K562 (cell line): ENCODE results near the gene P4HTM. TPM values are rescaled to one million over a fixed set of nuclear protein-coding genes. Genes with fewer than 3 reads are reported as not detected.

ENCODE experiments used
- BRCA1 ChIP-seq, 2 experiments: fragments of 450-650 bp in 1 of 2; sonication (generic) in 1 of 2; formaldehyde crosslinking in 1 of 2; IDR thresholded peaks; 2 replicates each; pipeline versions ENCODE4 v1.5.0 to v1.6.1; 2017 to 2020; ENCODE audit warnings: mild to moderate bottlenecking in 1 of 2, missing genetic modification reagents in 1 of 2
- BRD9 ChIP-seq: fragments of 450-650 bp; IDR thresholded peaks from 2 replicates; pipeline ENCODE4 v1.6.1; 2018; ENCODE audit warnings: low read depth; ENCODE audit not compliant: partially characterized antibody
- DNMT1 ChIP-seq: fragments of 450-650 bp; IDR thresholded peaks from 2 replicates; pipeline ENCODE4 v1.6.1; 2016; ENCODE audit warnings: antibody characterized with exemption, mild to moderate bottlenecking
- E2F3 ChIP-seq: fragments of 250-450 bp; sonication (Bioruptor Pico); IDR thresholded peaks from 2 replicates; pipeline ENCODE4 v1.4.0; 2020; ENCODE audit warnings: mild to moderate bottlenecking
- FOXK1 ChIP-seq: sonication (generic); formaldehyde crosslinking; IDR thresholded peaks from 2 replicates; pipeline ENCODE4 v1.8.0; 2022; ENCODE audit warnings: missing genetic modification reagents, mild to moderate bottlenecking, borderline replicate concordance
- HMG20B ChIP-seq: fragments of 250-450 bp; sonication (Bioruptor Pico); IDR thresholded peaks from 2 replicates; pipeline ENCODE4 v1.5.0; 2021; ENCODE audit warnings: mild to moderate bottlenecking
- HNRNPL ChIP-seq: fragments of 200-400 bp; formaldehyde crosslinking; IDR thresholded peaks from 2 replicates; pipeline ENCODE4 v1.6.1; 2017; ENCODE audit warnings: low read depth, mild to moderate bottlenecking, low read length
- ILK ChIP-seq: fragments of 450-650 bp; IDR thresholded peaks from 2 replicates; pipeline ENCODE4 v1.6.1; 2016; ENCODE audit warnings: missing genetic modification characterization, low read depth, mild to moderate bottlenecking, missing compliant biosample characterization, moderate library complexity, borderline replicate concordance
- JUNB ChIP-seq: fragments of 450-650 bp; formaldehyde crosslinking; conservative IDR thresholded peaks from 2 replicates; pipeline ENCODE4 v1.4.0; 2020; ENCODE audit warnings: mild to moderate bottlenecking
- NR2C2 ChIP-seq, 2 experiments: fragments of 200-800 bp in 1 of 2; sonication (Bioruptor generic) in 1 of 2; sonication (generic) in 1 of 2; formaldehyde crosslinking in 1 of 2; IDR thresholded peaks; 2 replicates each; pipeline versions ENCODE4 v1.6.1 to v1.8.0; 2016 to 2022; ENCODE audit warnings: mild to moderate bottlenecking in 1 of 2, missing compliant biosample characterization in 1 of 2, missing genetic modification characterization in 1 of 2, missing genetic modification reagents in 1 of 2
- POLR2A ChIP-seq: fragments of 450-650 bp; conservative IDR thresholded peaks from 2 replicates; pipeline ENCODE4 v1.6.1; 2016
- POU5F1 ChIP-seq: fragments of 150-350 bp; IDR thresholded peaks from 2 replicates; pipeline ENCODE4 v1.6.1; 2014; ENCODE audit warnings: borderline replicate concordance, low read length, low read depth, mild to moderate bottlenecking; ENCODE audit not compliant: partially characterized antibody
- TEAD4 ChIP-seq, 2 experiments: sonication (generic) in 1 of 2; formaldehyde crosslinking in 1 of 2; IDR thresholded peaks; 2 replicates each; pipeline versions ENCODE4 v1.6.1 to v1.8.0; 2012 to 2022; ENCODE audit warnings: borderline replicate concordance in 1 of 2, inconsistent platforms in 1 of 2, low read length in 1 of 2, mild to moderate bottlenecking in 1 of 2, missing genetic modification reagents in 1 of 2
- TGIF2 ChIP-seq: sonication (generic); formaldehyde crosslinking; IDR thresholded peaks from 2 replicates; pipeline ENCODE4 v1.8.1; 2022; ENCODE audit warnings: mild to moderate bottlenecking, missing genetic modification reagents, moderate library complexity
- ZNF707 ChIP-seq: fragments of 250-450 bp; sonication (Bioruptor Pico); conservative IDR thresholded peaks from 2 replicates; pipeline ENCODE4 v1.8.0; 2022; ENCODE audit warnings: inconsistent platforms, mild to moderate bottlenecking, moderate library complexity
- polyA plus RNA-seq, 8 experiments: library from polyadenylated mRNA; depleted of rRNA in 4 of 8; stranded (reverse) in 5 of 8; unstranded in 3 of 8; fragments of >200 nt; fragmentation: Nextera tagmentation in 2 of 8; fragmentation: Illumina TruSeq in 1 of 8; extraction: Ambion mirVana in 2 of 8; extraction: Trizol in 1 of 8; gene quantifications; 2 replicates each; pipeline versions ENCODE4 v1.2.1 to v1.2.3, GENCODE V29; 2011 to 2014; ENCODE audit warnings: inconsistent platforms in 1 of 8, missing spikeins in 1 of 8
- total RNA-seq, 7 experiments: library from RNA; depleted of rRNA in 6 of 7; stranded (reverse); fragments of >200 nt in 6 of 7; fragmentation: Illumina TruSeq in 2 of 7; extraction: Trizol in 2 of 7; gene quantifications; 2 replicates each; pipeline versions ENCODE4 v1.2.1 to v1.2.3, GENCODE V29; 2011 to 2021; ENCODE audit warnings: low replicate concordance in 1 of 7
- TF ChIP-seq, protein P1 (sequence below): fragments of 200-800 bp; sonication (Bioruptor generic); IDR thresholded peaks from 2 replicates; pipeline ENCODE4 v1.6.1; 2016; ENCODE audit warnings: missing genetic modification characterization, missing compliant biosample characterization
- TF ChIP-seq, protein P2 (sequence below): sonication (generic); formaldehyde crosslinking; IDR thresholded peaks from 2 replicates; pipeline ENCODE4 v1.8.1; 2023; ENCODE audit warnings: mild to moderate bottlenecking, missing genetic modification reagents
- TF ChIP-seq, protein P3 (sequence below): sonication (generic); formaldehyde crosslinking; IDR thresholded peaks from 2 replicates; pipeline ENCODE4 v1.8.0; 2022; ENCODE audit warnings: missing genetic modification reagents, mild to moderate bottlenecking, moderate library complexity, borderline replicate concordance

P4HTM gene
- total and polyA plus RNA-seq, 9 of the 15 experiments (the other 6 are each of a cell fraction or from before 2014, with no cell fraction given): 0.09 to 0.66 (median 0.25) TPM; not detected in 2

DNA sequence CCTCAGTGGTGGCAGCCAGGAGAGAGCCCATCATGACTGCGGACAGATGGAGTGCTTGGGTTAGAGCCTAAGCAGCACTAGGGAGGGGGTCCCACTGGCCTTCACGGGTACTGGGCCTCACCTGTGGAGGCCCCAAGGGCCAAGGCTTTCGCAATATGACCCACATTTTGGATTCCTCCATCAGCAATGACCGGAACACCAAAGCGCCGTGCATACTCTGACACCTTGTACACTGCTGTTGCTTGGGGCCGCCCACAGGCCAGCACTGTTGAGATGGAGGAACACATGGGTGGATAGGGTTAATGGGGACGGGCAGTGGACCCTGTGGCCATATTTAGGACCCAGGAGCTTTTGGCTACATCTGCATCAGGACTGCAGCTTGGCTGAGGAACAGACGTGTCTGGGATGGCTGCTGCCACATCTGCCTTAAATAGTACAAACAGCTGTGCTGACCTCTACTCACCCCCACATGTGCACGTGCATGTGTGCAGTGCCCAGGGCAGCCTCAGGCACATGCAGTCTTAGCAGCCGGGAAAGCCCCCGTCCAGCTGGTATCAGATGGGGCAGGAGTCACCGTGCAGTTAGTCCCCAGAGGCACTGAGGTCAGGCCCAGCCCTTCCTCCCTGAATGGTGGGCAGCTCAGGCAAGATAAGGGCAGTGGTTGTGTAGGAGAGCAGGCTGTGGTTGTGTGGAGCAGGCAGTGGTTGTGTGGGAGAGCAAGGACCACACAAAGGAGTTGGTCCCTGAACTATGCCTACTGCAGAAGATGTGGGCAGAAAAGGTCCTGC, 35.2 kb downstream of the P4HTM start (continued):
- TF ChIP-seq, protein P1, sequence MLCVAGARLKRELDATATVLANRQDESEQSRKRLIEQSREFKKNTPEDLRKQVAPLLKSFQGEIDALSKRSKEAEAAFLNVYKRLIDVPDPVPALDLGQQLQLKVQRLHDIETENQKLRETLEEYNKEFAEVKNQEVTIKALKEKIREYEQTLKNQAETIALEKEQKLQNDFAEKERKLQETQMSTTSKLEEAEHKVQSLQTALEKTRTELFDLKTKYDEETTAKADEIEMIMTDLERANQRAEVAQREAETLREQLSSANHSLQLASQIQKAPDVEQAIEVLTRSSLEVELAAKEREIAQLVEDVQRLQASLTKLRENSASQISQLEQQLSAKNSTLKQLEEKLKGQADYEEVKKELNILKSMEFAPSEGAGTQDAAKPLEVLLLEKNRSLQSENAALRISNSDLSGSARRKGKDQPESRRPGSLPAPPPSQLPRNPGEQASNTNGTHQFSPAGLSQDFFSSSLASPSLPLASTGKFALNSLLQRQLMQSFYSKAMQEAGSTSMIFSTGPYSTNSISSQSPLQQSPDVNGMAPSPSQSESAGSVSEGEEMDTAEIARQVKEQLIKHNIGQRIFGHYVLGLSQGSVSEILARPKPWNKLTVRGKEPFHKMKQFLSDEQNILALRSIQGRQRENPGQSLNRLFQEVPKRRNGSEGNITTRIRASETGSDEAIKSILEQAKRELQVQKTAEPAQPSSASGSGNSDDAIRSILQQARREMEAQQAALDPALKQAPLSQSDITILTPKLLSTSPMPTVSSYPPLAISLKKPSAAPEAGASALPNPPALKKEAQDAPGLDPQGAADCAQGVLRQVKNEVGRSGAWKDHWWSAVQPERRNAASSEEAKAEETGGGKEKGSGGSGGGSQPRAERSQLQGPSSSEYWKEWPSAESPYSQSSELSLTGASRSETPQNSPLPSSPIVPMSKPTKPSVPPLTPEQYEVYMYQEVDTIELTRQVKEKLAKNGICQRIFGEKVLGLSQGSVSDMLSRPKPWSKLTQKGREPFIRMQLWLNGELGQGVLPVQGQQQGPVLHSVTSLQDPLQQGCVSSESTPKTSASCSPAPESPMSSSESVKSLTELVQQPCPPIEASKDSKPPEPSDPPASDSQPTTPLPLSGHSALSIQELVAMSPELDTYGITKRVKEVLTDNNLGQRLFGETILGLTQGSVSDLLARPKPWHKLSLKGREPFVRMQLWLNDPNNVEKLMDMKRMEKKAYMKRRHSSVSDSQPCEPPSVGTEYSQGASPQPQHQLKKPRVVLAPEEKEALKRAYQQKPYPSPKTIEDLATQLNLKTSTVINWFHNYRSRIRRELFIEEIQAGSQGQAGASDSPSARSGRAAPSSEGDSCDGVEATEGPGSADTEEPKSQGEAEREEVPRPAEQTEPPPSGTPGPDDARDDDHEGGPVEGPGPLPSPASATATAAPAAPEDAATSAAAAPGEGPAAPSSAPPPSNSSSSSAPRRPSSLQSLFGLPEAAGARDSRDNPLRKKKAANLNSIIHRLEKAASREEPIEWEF (CRISPR knock-in tag): no peak
- no peak for TF ChIP-seq E2F3 (CRISPR knock-in tag)
- TF ChIP-seq FOXK1 (CRISPR knock-in tag): no peak
- TF ChIP-seq NR2C2 (CRISPR knock-in tag; IDR thresholded peaks at IDR 0.05): no peak
- TF ChIP-seq NR2C2 (tag; IDR thresholded peaks at IDR 0.05): no peak
- no peak for TF ChIP-seq HMG20B (CRISPR knock-in tag)
- TF ChIP-seq TEAD4 (IDR thresholded peaks at IDR 0.05; ENCODE audit: low read length): peak; percentile 33; the same call in 1 of the 2 replicates
- no peak for TF ChIP-seq TEAD4 (CRISPR knock-in tag; IDR thresholded peaks at IDR 0.05; ENCODE audit: borderline replicate concordance)
- peak; percentile 69 for TF ChIP-seq POLR2A
- no peak for TF ChIP-seq POU5F1
- no peak for TF ChIP-seq ILK (tag)
- TF ChIP-seq HNRNPL: no peak
- TF ChIP-seq TGIF2: no peak
- no peak for TF ChIP-seq BRD9
- TF ChIP-seq, protein P2, sequence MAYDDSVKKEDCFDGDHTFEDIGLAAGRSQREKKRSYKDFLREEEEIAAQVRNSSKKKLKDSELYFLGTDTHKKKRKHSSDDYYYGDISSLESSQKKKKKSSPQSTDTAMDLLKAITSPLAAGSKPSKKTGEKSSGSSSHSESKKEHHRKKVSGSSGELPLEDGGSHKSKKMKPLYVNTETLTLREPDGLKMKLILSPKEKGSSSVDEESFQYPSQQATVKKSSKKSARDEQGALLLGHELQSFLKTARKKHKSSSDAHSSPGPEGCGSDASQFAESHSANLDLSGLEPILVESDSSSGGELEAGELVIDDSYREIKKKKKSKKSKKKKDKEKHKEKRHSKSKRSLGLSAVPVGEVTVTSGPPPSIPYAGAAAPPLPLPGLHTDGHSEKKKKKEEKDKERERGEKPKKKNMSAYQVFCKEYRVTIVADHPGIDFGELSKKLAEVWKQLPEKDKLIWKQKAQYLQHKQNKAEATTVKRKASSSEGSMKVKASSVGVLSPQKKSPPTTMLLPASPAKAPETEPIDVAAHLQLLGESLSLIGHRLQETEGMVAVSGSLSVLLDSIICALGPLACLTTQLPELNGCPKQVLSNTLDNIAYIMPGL: no peak
- no peak for TF ChIP-seq DNMT1
- TF ChIP-seq JUNB (CRISPR knock-in tag): no peak
- no peak for TF ChIP-seq ZNF707 (CRISPR knock-in tag)
- TF ChIP-seq, protein P3, sequence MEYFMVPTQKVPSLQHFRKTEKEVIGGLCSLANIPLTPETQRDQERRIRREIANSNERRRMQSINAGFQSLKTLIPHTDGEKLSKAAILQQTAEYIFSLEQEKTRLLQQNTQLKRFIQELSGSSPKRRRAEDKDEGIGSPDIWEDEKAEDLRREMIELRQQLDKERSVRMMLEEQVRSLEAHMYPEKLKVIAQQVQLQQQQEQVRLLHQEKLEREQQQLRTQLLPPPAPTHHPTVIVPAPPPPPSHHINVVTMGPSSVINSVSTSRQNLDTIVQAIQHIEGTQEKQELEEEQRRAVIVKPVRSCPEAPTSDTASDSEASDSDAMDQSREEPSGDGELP (CRISPR knock-in tag): peak; percentile 84
- TF ChIP-seq BRCA1 (IDR thresholded peaks at IDR 0.05): no peak
- TF ChIP-seq BRCA1 (CRISPR knock-in tag; IDR thresholded peaks at IDR 0.05): no peak
